CD14-positive monocyte (primary cell): ENCODE data around the gene EXOC4. TPM values are rescaled to one million over a fixed set of nuclear protein-coding genes. Genes with fewer than 3 reads are reported as not detected.

ENCODE experiments used
- DNase-seq, 3 donors: peaks; one replicate each; pipeline ENCODE4 v3.0.0-alpha.2; 2011 to 2022
- H2AFZ ChIP-seq: 2 replicates; pipeline ENCODE4 v1.6.0; 2012; ENCODE audit warnings: mild to moderate bottlenecking, low read depth, low read length, inconsistent platforms; ENCODE audit not compliant: insufficient read depth, poor library complexity, severe bottlenecking
- H3K27ac ChIP-seq, 2 donors: 1 replicate in 1 of 2; 2 replicates in 1 of 2; pipeline ENCODE4 v1.5.1; 2012 to 2013; ENCODE audit warnings: low read length in 2 of 2, control low read depth in 1 of 2, inconsistent platforms in 1 of 2, low read depth in 1 of 2, mild to moderate bottlenecking in 1 of 2
- H3K27me3 ChIP-seq, 2 donors: one replicate each; pipeline versions ENCODE4 v1.6.0 to v1.6.1; 2011 to 2013; ENCODE audit warnings: low read length in 2 of 2; ENCODE audit not compliant: control insufficient read depth in 2 of 2, insufficient read depth in 2 of 2
- H3K36me3 ChIP-seq, 2 donors: replicated peaks in 1 of 2; 1 replicate in 1 of 2; 2 replicates in 1 of 2; pipeline versions ENCODE4 v1.5.1 to v1.6.1; 2012 to 2013; ENCODE audit warnings: low read length in 2 of 2, control low read depth in 1 of 2, inconsistent platforms in 1 of 2, mild to moderate bottlenecking in 1 of 2; ENCODE audit not compliant: insufficient read depth in 2 of 2, control insufficient read depth in 1 of 2
- H3K4me1 ChIP-seq, 2 donors: 1 replicate in 1 of 2; 2 replicates in 1 of 2; pipeline versions ENCODE4 v1.5.1 to v1.6.1; 2012 to 2013; ENCODE audit warnings: low read length in 2 of 2, control low read depth in 1 of 2, inconsistent platforms in 1 of 2, mild to moderate bottlenecking in 1 of 2, moderate library complexity in 1 of 2; ENCODE audit not compliant: insufficient read depth in 2 of 2, control insufficient read depth in 1 of 2
- H3K4me2 ChIP-seq: replicated peaks from 2 replicates; pipeline ENCODE3; 2012; ENCODE audit warnings: low read length, moderate library complexity, mild to moderate bottlenecking; ENCODE audit not compliant: poor library complexity, severe bottlenecking; ENCODE audit errors: extremely low read depth
- H3K4me3 ChIP-seq, 3 experiments: fragments of 200-600 bp in 1 of 3; sonication (generic) in 1 of 3; replicated peaks in 1 of 3; 1 replicate in 2 of 3; 2 replicates in 1 of 3; pipeline ENCODE4 v1.5.1; 2011 to 2013; ENCODE audit warnings: low read length in 3 of 3, mild to moderate bottlenecking in 3 of 3, control low read depth in 2 of 3, low read depth in 2 of 3, inconsistent platforms in 1 of 3, moderate library complexity in 1 of 3
- H3K79me2 ChIP-seq: 2 replicates; pipeline ENCODE4 v1.6.0; 2012; ENCODE audit warnings: mild to moderate bottlenecking, control low read depth, inconsistent platforms, low read length, moderate library complexity; ENCODE audit not compliant: insufficient read depth
- H3K9ac ChIP-seq: 2 replicates; pipeline ENCODE4 v1.6.0; 2017; ENCODE audit warnings: low read length, mild to moderate bottlenecking; ENCODE audit not compliant: insufficient read depth, poor library complexity, severe bottlenecking
- H3K9me3 ChIP-seq, 2 donors: replicated peaks in 1 of 2; 1 replicate in 1 of 2; 2 replicates in 1 of 2; pipeline versions ENCODE4 v1.5.1 to v1.6.1; 2012 to 2013; ENCODE audit warnings: low read length in 2 of 2, control low read depth in 1 of 2; ENCODE audit not compliant: control insufficient read depth in 1 of 2, insufficient read depth in 1 of 2
- H4K20me1 ChIP-seq: 2 replicates; pipeline ENCODE4 v1.6.0; 2012; ENCODE audit warnings: mild to moderate bottlenecking, low read length, control low read depth, moderate library complexity; ENCODE audit not compliant: insufficient read depth
- H3K27ac Mint-ChIP-seq, 7 donors: one replicate each; pipeline ENCODE4 v1.8.0; 2020; ENCODE audit warnings: mild to moderate bottlenecking in 7 of 7, mixed read lengths in 7 of 7, moderate library complexity in 6 of 7, inconsistent platforms in 2 of 7
- H3K27me3 Mint-ChIP-seq, 3 donors: one replicate each; pipeline ENCODE4 v1.8.0; 2021 to 2022; ENCODE audit warnings: low read depth in 3 of 3, mild to moderate bottlenecking in 3 of 3, mixed read lengths in 3 of 3, moderate library complexity in 3 of 3, inconsistent platforms in 1 of 3
- H3K36me3 Mint-ChIP-seq, 2 donors: one replicate each; pipeline ENCODE4 v1.8.0; 2020; ENCODE audit warnings: mixed read lengths in 2 of 2, inconsistent platforms in 1 of 2, mild to moderate bottlenecking in 1 of 2
- H3K4me1 Mint-ChIP-seq: one replicate; pipeline ENCODE4 v1.8.0; 2020; ENCODE audit warnings: mild to moderate bottlenecking, mixed read lengths
- H3K4me3 Mint-ChIP-seq, 2 donors: one replicate each; pipeline ENCODE4 v1.8.0; 2020; ENCODE audit warnings: mild to moderate bottlenecking in 2 of 2, mixed read lengths in 2 of 2, moderate library complexity in 1 of 2
- H3K9me3 Mint-ChIP-seq, 7 donors: one replicate each; pipeline ENCODE4 v1.8.0; 2020 to 2022; ENCODE audit warnings: mixed read lengths in 7 of 7, mild to moderate bottlenecking in 6 of 7, moderate library complexity in 6 of 7, inconsistent platforms in 2 of 7
- WGBS: methylation state at CpG from one replicate; pipeline ENCODE4 v1.1.5; 2013; ENCODE audit warnings: missing lambda C conversion rate; ENCODE audit not compliant: insufficient coverage; 5-methylcytosine and 5-hydroxymethylcytosine counted together
- intact Hi-C, 2 donors: fragments of 100-400 bp; cut with micrococcal nuclease; formaldehyde crosslinking; loops; one replicate each; pipeline versions ENCODE4 v1.15.0 to v1.15.1; 2023
- polyA plus RNA-seq, 3 donors: library from polyadenylated mRNA; depleted of rRNA in 1 of 3; unstranded in 2 of 3; stranded (reverse) in 1 of 3; fragments of 300-500 nt in 2 of 3; fragments of >200 nt in 1 of 3; fragmentation: Illumina TruSeq in 2 of 3; gene quantifications; 1 replicate in 2 of 3; 2 replicates in 1 of 3; pipeline ENCODE4 v1.2.3, GENCODE V29; 2012 to 2021
- TF ChIP-seq, protein P1 (sequence below): fragments of 200-600 bp; IDR thresholded peaks from one replicate; pipeline ENCODE4 v1.8.0; 2022; ENCODE audit warnings: antibody characterized with exemption, mild to moderate bottlenecking

Gene EXOC4
- polyA plus RNA-seq, 3 donors, result 20.6 to 22.3 (median 22.3) TPM

GRCh38 chr7:133354546-133355324 is 101.9 kb downstream of the EXOC4 start:
- peaks cover 0 to 12% of the 10 kb centered on the region in 2 donors for H3K9me3 ChIP-seq
- no CpG with 5 or more reads among the region's 5 CpGs for WGBS
- no peak overlapping the region for H2AFZ ChIP-seq
- peaks cover 0 to 2% of the 10 kb centered on the region in 2 donors for H3K4me1 ChIP-seq
- no peak overlapping the region for H3K9ac ChIP-seq
- no peak overlapping the region for H3K4me3 ChIP-seq
- no peaks in the 10 kb centered on the region for H3K27me3 ChIP-seq
- Mint-ChIP-seq H3K27ac (peak overlapping the region in 1 of 7 donors; percentile 11), H3K9me3 (peaks cover 7 to 24% (median 16%) of the 10 kb centered on the region in 7 donors), H3K36me3 (peaks cover 15 to 21% of the 10 kb centered on the region in 2 donors), H3K27me3 (peaks cover 0 to 2% (median 0%) of the 10 kb centered on the region in 3 donors), H3K4me3 (no peak overlapping the region), H3K4me1 (no peaks in the 10 kb centered on the region)
- DNase-seq, result no peak
- TF ChIP-seq, protein P1, sequence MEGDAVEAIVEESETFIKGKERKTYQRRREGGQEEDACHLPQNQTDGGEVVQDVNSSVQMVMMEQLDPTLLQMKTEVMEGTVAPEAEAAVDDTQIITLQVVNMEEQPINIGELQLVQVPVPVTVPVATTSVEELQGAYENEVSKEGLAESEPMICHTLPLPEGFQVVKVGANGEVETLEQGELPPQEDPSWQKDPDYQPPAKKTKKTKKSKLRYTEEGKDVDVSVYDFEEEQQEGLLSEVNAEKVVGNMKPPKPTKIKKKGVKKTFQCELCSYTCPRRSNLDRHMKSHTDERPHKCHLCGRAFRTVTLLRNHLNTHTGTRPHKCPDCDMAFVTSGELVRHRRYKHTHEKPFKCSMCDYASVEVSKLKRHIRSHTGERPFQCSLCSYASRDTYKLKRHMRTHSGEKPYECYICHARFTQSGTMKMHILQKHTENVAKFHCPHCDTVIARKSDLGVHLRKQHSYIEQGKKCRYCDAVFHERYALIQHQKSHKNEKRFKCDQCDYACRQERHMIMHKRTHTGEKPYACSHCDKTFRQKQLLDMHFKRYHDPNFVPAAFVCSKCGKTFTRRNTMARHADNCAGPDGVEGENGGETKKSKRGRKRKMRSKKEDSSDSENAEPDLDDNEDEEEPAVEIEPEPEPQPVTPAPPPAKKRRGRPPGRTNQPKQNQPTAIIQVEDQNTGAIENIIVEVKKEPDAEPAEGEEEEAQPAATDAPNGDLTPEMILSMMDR, result no peak
- intact Hi-C loops, result no loop called here
- H3K4me2 ChIP-seq, result no peak overlapping the region
- no peak overlapping the region for H3K27ac ChIP-seq
- no peaks in the 10 kb centered on the region for H4K20me1 ChIP-seq
- H3K79me2 ChIP-seq, result no peaks in the 10 kb centered on the region
- H3K36me3 ChIP-seq, result peaks cover 0 to 12% of the 10 kb centered on the region in 2 donors

DNA sequence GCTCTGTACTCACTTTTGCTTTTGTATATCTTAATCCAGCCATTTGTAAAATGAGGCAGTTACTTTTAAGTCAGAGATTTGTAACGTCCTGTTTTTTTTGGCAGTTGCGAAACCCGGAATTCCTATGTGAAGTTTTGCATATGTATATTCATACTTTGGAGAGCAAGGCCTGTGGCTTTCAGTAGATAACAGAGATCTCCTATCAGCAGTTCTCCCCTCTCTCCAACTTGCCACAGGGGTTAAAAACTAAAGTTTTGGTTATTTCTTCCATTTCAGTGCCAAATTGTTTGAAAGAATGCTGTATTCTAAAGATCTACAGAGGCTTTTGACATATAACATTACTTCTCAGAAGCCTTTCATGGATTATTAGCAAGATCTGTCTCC is 102.4 kb downstream of the EXOC4 start:
- H3K27ac Mint-ChIP-seq, result peak overlapping the region in 2 of 7 donors; percentile 11 to 31
- no peak overlapping the region for H3K4me3 ChIP-seq
- H3K4me3 Mint-ChIP-seq, result no peak overlapping the region
- H3K4me1 Mint-ChIP-seq, result no peaks in the 10 kb centered on the region
- no peak overlapping the region for H3K27ac ChIP-seq
- H3K27me3 ChIP-seq, result no peaks in the 10 kb centered on the region
- DNase-seq, result no peak
- H3K9me3 ChIP-seq, result peaks cover 0 to 12% of the 10 kb centered on the region in 2 donors
- H4K20me1 ChIP-seq, result no peaks in the 10 kb centered on the region
- H3K9ac ChIP-seq, result no peak overlapping the region
- H2AFZ ChIP-seq, result no peak overlapping the region
- no peaks in the 10 kb centered on the region for H3K79me2 ChIP-seq
- no peak overlapping the region for H3K4me2 ChIP-seq
- peaks cover 0 to 2% of the 10 kb centered on the region in 2 donors for H3K4me1 ChIP-seq
- H3K36me3 Mint-ChIP-seq, result peaks cover 18 to 23% of the 10 kb centered on the region in 2 donors
- H3K27me3 Mint-ChIP-seq, result no peaks in the 10 kb centered on the region
- H3K9me3 Mint-ChIP-seq, result peaks cover 8 to 24% (median 16%) of the 10 kb centered on the region in 7 donors
- intact Hi-C loops, result no loop called here
- H3K36me3 ChIP-seq, result peaks cover 0 to 15% of the 10 kb centered on the region in 2 donors
- WGBS, result 40% methylated on average over 2 of the region's 3 CpGs
- TF ChIP-seq, protein P1, result no peak
